OCI-LY7 (cell line): ENCODE measurements around the gene RAB6C. TPM values are rescaled to one million over a fixed set of nuclear protein-coding genes. Genes with fewer than 3 reads are reported as not detected.
"Not testable (repeated sequence)": the region's sequence is repeated elsewhere in the genome, so short reads cannot be mapped to it uniquely, and the experiment has no call there.

Experiments used
- BruUV-seq: library from RNA; stranded (reverse); fragments of 400-500 nt; replicated peaks from 2 replicates; lab custom pipeline; 2021; lab: Mats Ljungman, UMichigan
- CTCF ChIA-PET: fragments of 300-600 bp; sonication (Branson Sonifier 250); formaldehyde crosslinking; loops from one replicate; lab custom pipeline; 2022; ENCODE audit warnings: antibody characterized with exemption; ENCODE audit not compliant: unreplicated experiment; lab: Charles Lee
- POLR2A ChIA-PET: fragments of 300-600 bp; sonication (Branson Sonifier 250); formaldehyde crosslinking; loops from one replicate; lab custom pipeline; 2022; ENCODE audit warnings: antibody characterized with exemption; lab: Charles Lee
- DNase-seq: peaks from one replicate; pipeline ENCODE4 v3.0.0-alpha.2; 2015; ENCODE audit warnings: low spot score
- H2AFZ ChIP-seq: fragments of 200-600 bp; sonication (generic), shearing (Covaris generic); 2 replicates; pipeline ENCODE4 v1.6.1; 2014; ENCODE audit warnings: mild to moderate bottlenecking, antibody characterized with exemption, low read length, moderate library complexity
- H3K27ac ChIP-seq: fragments of 200-600 bp; sonication (generic); 2 replicates; pipeline ENCODE4 v1.5.1; 2014; ENCODE audit warnings: mixed run types, low read depth, mild to moderate bottlenecking, moderate library complexity, low read length, inconsistent platforms; ENCODE audit not compliant: poor library complexity, severe bottlenecking
- H3K36me3 ChIP-seq: fragments of 200-600 bp; sonication (generic); 2 replicates; pipeline ENCODE4 v1.6.1; 2014; ENCODE audit warnings: mild to moderate bottlenecking, antibody characterized with exemption, low read length, moderate library complexity, mixed read lengths; ENCODE audit not compliant: insufficient read depth
- H3K4me1 ChIP-seq: fragments of 200-600 bp; sonication (generic); 2 replicates; pipeline ENCODE4 v1.5.1; 2014; ENCODE audit warnings: mild to moderate bottlenecking, low read length; ENCODE audit not compliant: insufficient read depth, poor library complexity, severe bottlenecking
- H3K4me2 ChIP-seq: fragments of 200-600 bp; sonication (generic); 2 replicates; pipeline ENCODE4 v1.6.1; 2014; ENCODE audit warnings: mild to moderate bottlenecking, low read length
- H3K4me3 ChIP-seq: fragments of 200-600 bp; sonication (generic); 2 replicates; pipeline ENCODE4 v1.5.1; 2014; ENCODE audit warnings: mild to moderate bottlenecking, low read depth, low read length; ENCODE audit not compliant: poor library complexity, severe bottlenecking
- H3K79me2 ChIP-seq: fragments of 200-600 bp; sonication (generic); 2 replicates; pipeline ENCODE4 v1.6.1; 2016; ENCODE audit warnings: low read depth, mild to moderate bottlenecking, low read length, moderate library complexity, mixed read lengths; ENCODE audit not compliant: insufficient read depth
- H3K9me2 ChIP-seq: fragments of 200-600 bp; sonication (generic); 2 replicates; pipeline ENCODE4 v1.6.1; 2016; ENCODE audit warnings: mild to moderate bottlenecking, low read length, mixed read lengths; ENCODE audit not compliant: insufficient read depth
- H3K9me3 ChIP-seq: fragments of 200-600 bp; sonication (generic); 2 replicates; pipeline ENCODE4 v1.6.1; 2014; ENCODE audit warnings: mild to moderate bottlenecking, mixed run types, low read length, mixed read lengths
- H4K20me1 ChIP-seq: fragments of 200-600 bp; sonication (generic); 2 replicates; pipeline ENCODE4 v1.6.1; 2014; ENCODE audit warnings: mild to moderate bottlenecking, antibody characterized with exemption, low read length, moderate library complexity, mixed read lengths; ENCODE audit not compliant: insufficient read depth
- EZH2phosphoT487 ChIP-seq: fragments of 200-600 bp; sonication (generic); IDR thresholded peaks from 2 replicates; pipeline ENCODE4 v1.6.1; 2018; ENCODE audit warnings: low read depth, borderline replicate concordance, mild to moderate bottlenecking, mixed run types, antibody characterized with exemption, low read length, moderate library complexity, mixed read lengths
- intact Hi-C: fragments of 100-400 bp; cut with micrococcal nuclease; formaldehyde crosslinking; loops from one replicate; pipeline ENCODE4 v1.10.0; 2022; ENCODE audit not compliant: unreplicated experiment
- total RNA-seq, 2 experiments: library from RNA; depleted of rRNA in 1 of 2; stranded (reverse); fragments of >200 nt in 1 of 2; shearing (Covaris generic) in 1 of 2; gene quantifications; 2 replicates each; pipeline ENCODE4 v1.2.3, GENCODE V29; 2014 to 2022
- TF ChIP-seq, protein P1 (sequence below): fragments of 200-600 bp; sonication (generic); conservative IDR thresholded peaks from 2 replicates; pipeline ENCODE4 v1.5.1; 2014; ENCODE audit warnings: mild to moderate bottlenecking, antibody characterized with exemption, low read length, moderate library complexity, mixed read lengths

The RAB6C gene
- total RNA-seq, 2 experiments from 2014 or later, result not detected

DNA sequence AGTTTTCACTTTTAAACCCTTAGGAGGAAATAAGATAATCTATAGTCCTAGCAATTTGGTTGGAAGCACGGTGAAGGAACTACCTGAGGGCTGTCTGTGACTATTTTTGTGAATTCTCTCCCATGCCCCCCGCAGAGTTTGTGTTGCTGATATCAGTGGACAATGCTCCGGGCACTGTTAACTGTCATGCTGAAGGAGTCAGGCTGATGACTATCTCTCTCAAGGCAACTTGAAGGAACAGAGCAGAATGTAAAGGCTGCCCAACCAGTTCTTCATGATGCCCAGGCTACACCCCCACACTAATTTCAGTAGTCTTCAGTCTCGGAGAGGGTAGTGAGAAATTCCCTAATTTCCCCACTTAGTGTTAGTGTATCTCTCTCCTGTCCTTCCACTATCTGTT is 21.6 kb upstream of the RAB6C start:
- Histone ChIP-seq H3K36me3 (no peaks in the 10 kb centered on the region), H2AFZ (no peak overlapping the region), H3K27ac (no peak overlapping the region), H4K20me1 (no peaks in the 10 kb centered on the region), H3K4me3 (no peak overlapping the region), H3K9me3 (no peaks in the 10 kb centered on the region), H3K79me2 (no peaks in the 10 kb centered on the region), H3K4me1 (no peaks in the 10 kb centered on the region), H3K9me2 (no peaks in the 10 kb centered on the region), H3K4me2 (no peak overlapping the region)
- no peak for DNase-seq
- TF ChIP-seq, protein P1, sequence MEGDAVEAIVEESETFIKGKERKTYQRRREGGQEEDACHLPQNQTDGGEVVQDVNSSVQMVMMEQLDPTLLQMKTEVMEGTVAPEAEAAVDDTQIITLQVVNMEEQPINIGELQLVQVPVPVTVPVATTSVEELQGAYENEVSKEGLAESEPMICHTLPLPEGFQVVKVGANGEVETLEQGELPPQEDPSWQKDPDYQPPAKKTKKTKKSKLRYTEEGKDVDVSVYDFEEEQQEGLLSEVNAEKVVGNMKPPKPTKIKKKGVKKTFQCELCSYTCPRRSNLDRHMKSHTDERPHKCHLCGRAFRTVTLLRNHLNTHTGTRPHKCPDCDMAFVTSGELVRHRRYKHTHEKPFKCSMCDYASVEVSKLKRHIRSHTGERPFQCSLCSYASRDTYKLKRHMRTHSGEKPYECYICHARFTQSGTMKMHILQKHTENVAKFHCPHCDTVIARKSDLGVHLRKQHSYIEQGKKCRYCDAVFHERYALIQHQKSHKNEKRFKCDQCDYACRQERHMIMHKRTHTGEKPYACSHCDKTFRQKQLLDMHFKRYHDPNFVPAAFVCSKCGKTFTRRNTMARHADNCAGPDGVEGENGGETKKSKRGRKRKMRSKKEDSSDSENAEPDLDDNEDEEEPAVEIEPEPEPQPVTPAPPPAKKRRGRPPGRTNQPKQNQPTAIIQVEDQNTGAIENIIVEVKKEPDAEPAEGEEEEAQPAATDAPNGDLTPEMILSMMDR, result no peak
- no peak for TF ChIP-seq EZH2phosphoT487
- intact Hi-C loops, result no loop called here
- no TSS peak for BruUV-seq
- ChIA-PET POLR2A (no interaction called here), CTCF (no interaction called here)

DNA sequence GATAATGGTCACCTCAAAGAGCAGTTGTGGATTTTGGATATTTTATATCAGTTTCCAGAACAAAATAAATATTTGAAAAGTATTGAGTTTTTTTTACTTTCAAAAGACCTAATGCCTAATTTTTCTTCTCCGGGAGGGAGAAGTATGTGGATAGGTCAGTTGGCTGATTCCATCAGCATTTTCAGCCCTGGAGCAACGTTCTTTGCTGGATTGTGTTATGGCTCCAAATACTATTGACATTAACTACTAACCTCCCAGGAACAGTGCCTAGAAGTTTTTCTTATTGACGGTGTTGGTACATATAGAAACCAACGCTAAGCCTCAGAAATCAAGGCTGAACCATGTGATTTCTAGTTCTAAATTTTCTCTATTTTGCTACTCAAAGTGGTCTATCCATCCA is 20.7 kb upstream of the RAB6C start:
- CTCF ChIA-PET, H4K20me1 ChIP-seq, H3K36me3 ChIP-seq, intact Hi-C loops, H3K9me2 ChIP-seq, POLR2A ChIA-PET, H3K9me3 ChIP-seq, BruUV-seq, DNase-seq, H2AFZ ChIP-seq, H3K79me2 ChIP-seq, H3K27ac ChIP-seq, H3K4me2 ChIP-seq, H3K4me1 ChIP-seq, H3K4me3 ChIP-seq: not testable (repeated sequence)

DNA sequence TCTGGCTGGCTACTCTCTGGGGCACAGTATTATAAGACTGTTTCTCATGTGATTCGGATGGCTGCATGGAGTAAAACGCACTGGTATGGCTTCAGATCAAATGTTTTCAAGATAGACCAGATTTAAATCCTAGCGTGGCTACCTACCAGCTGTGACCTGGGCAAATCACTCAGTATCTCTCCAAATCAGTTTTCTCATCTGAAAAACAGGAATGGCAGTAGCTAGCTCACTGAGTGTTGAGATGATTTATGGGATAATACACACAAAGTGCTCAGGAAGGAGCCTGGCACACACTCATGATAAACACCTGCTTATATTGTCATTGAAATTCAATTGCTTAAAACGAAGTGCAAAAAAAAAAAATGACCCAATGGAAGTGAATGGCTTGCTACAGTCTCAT is 10.9 kb upstream of the RAB6C start:
- H2AFZ ChIP-seq, CTCF ChIA-PET, H3K9me2 ChIP-seq, H3K27ac ChIP-seq, DNase-seq, H4K20me1 ChIP-seq, H3K36me3 ChIP-seq, H3K9me3 ChIP-seq, H3K4me1 ChIP-seq, H3K4me3 ChIP-seq, intact Hi-C loops, H3K79me2 ChIP-seq, POLR2A ChIA-PET, H3K4me2 ChIP-seq, BruUV-seq: not testable (repeated sequence)
